ENCODE data around the gene PLCB3.

The PLCB3 gene

GRCh38 chr11:64292460-64293254 lies 41.3 kb downstream of the PLCB3 start:
- Histone ChIP-seq H3K4me3 (ENCODE audit: low read depth, low read length, poor library complexity, severe bottlenecking) (no peak overlapping the region), H3K79me2 (ENCODE audit: insufficient read depth, low read length) (no peaks in the 10 kb centered on the region), H3K9ac (ENCODE audit: low read length) (no peak overlapping the region), H3K4me2 (ENCODE audit: low read length) (no peak overlapping the region), H3K4me1 (ENCODE audit: insufficient read depth, low read length, severe bottlenecking) (no peaks in the 10 kb centered on the region), H3K9me2 (ENCODE audit: low read depth, low read length) (no peaks in the 10 kb centered on the region), H3F3A (ENCODE audit: insufficient read depth, low read length) (no peaks in the 10 kb centered on the region), H4K20me1 (ENCODE audit: insufficient read depth, low read length) (no peaks in the 10 kb centered on the region), H3K27ac (ENCODE audit: low read depth, low read length, poor library complexity, severe bottlenecking) (no peak overlapping the region), H3K36me3 (ENCODE audit: insufficient read depth, low read length) (no peaks in the 10 kb centered on the region), H3K27me3 (ENCODE audit: insufficient read depth, low read length) (peaks cover 8% of the 10 kb centered on the region; the same call in 1 of the 2 replicates), H2AFZ (ENCODE audit: low read length) (no peak overlapping the region), H3K9me3 (ENCODE audit: low read length) (no peaks in the 10 kb centered on the region)
- TF ChIP-seq EZH2 (IDR thresholded peaks at IDR 0.05; ENCODE audit: borderline replicate concordance, low read length) (no peak), CTCF (IDR thresholded peaks at IDR 0.05; ENCODE audit: low read length) (no peak)

- Histone ChIP-seq H3K9ac (ENCODE audit: low read length) (no peak overlapping the region), H4K20me1 (ENCODE audit: insufficient read depth, low read length) (no peaks in the 10 kb centered on the region), H3K27ac (ENCODE audit: low read depth, low read length, poor library complexity, severe bottlenecking) (no peak overlapping the region), H3K4me3 (ENCODE audit: low read depth, low read length, poor library complexity, severe bottlenecking) (no peak overlapping the region), H3K9me3 (ENCODE audit: low read length) (no peaks in the 10 kb centered on the region), H3K9me2 (ENCODE audit: low read depth, low read length) (no peaks in the 10 kb centered on the region), H3K27me3 (ENCODE audit: insufficient read depth, low read length) (peaks cover 8% of the 10 kb centered on the region; the same call in 1 of the 2 replicates), H3K36me3 (ENCODE audit: insufficient read depth, low read length) (no peaks in the 10 kb centered on the region), H3K4me2 (ENCODE audit: low read length) (no peak overlapping the region), H3K79me2 (ENCODE audit: insufficient read depth, low read length) (no peaks in the 10 kb centered on the region), H3F3A (ENCODE audit: insufficient read depth, low read length) (no peaks in the 10 kb centered on the region), H2AFZ (ENCODE audit: low read length) (no peak overlapping the region), H3K4me1 (ENCODE audit: insufficient read depth, low read length, severe bottlenecking) (no peaks in the 10 kb centered on the region)
- TF ChIP-seq EZH2 (IDR thresholded peaks at IDR 0.05; ENCODE audit: borderline replicate concordance, low read length) (no peak), CTCF (IDR thresholded peaks at IDR 0.05; ENCODE audit: low read length) (no peak)
These were observed 43.4 kb downstream of the PLCB3 start for GRCh38 chr11:64294774-64295173.

GRCh38 chr11:64295760-64296159 lies 44.4 kb downstream of the PLCB3 start:
- peaks cover 5% of the 10 kb centered on the region; the same call in 1 of the 2 replicates for H3K27me3 ChIP-seq (ENCODE audit: insufficient read depth, low read length)
- H3K27ac ChIP-seq (ENCODE audit: low read depth, low read length, poor library complexity, severe bottlenecking), result no peak overlapping the region
- H3K4me1 ChIP-seq (ENCODE audit: insufficient read depth, low read length, severe bottlenecking), result peaks cover 6% of the 10 kb centered on the region

More at GRCh38 chr11:64295760-64296159, 44.4 kb downstream of the PLCB3 start:
- H3K4me2 ChIP-seq (ENCODE audit: low read length), result no peak overlapping the region
- H3K79me2 ChIP-seq (ENCODE audit: insufficient read depth, low read length), result no peaks in the 10 kb centered on the region
- H3K9me2 ChIP-seq (ENCODE audit: low read depth, low read length), result no peaks in the 10 kb centered on the region
- TF ChIP-seq EZH2 (IDR thresholded peaks at IDR 0.05; ENCODE audit: borderline replicate concordance, low read length), result no peak
- no peak for TF ChIP-seq CTCF (IDR thresholded peaks at IDR 0.05; ENCODE audit: low read length)
- no peaks in the 10 kb centered on the region for H4K20me1 ChIP-seq (ENCODE audit: insufficient read depth, low read length)
- no peaks in the 10 kb centered on the region for H3F3A ChIP-seq (ENCODE audit: insufficient read depth, low read length)
- no peaks in the 10 kb centered on the region for H3K36me3 ChIP-seq (ENCODE audit: insufficient read depth, low read length)
- H3K9ac ChIP-seq (ENCODE audit: low read length), result no peak overlapping the region
- H3K9me3 ChIP-seq (ENCODE audit: low read length), result no peaks in the 10 kb centered on the region
- H3K4me3 ChIP-seq (ENCODE audit: low read depth, low read length, poor library complexity, severe bottlenecking), result no peak overlapping the region
- H2AFZ ChIP-seq (ENCODE audit: low read length), result no peak overlapping the region

Measured in OCI-LY1 (cell line).